Upper lobe of right lung (tissue), 1 donor: Measurements from ENCODE around the gene ANXA8. TPM values are rescaled to one million over a fixed set of nuclear protein-coding genes. Genes with fewer than 3 reads are reported as not detected.

ENCODE experiments used
- ATAC-seq: fragments of 200-7000 bp; cut with Tn5 transposase; one replicate; pipeline ENCODE4 v1.9.1; 2020; ENCODE audit warnings: mild to moderate bottlenecking, moderate library complexity
- DNase-seq: peaks from one replicate; pipeline ENCODE4 v3.0.0-alpha.2; 2020
- H3K27ac ChIP-seq: fragments of 200-600 bp; one replicate; pipeline ENCODE4 v1.8.0; 2022
- H3K27me3 ChIP-seq: fragments of 200-600 bp; one replicate; pipeline ENCODE4 v1.8.0; 2022; ENCODE audit warnings: mild to moderate bottlenecking
- H3K36me3 ChIP-seq: fragments of 200-600 bp; one replicate; pipeline ENCODE4 v1.8.0; 2022
- H3K4me1 ChIP-seq: fragments of 200-600 bp; one replicate; pipeline ENCODE4 v1.8.0; 2022
- H3K4me3 ChIP-seq: fragments of 200-600 bp; one replicate; pipeline ENCODE4 v1.8.0; 2022; ENCODE audit warnings: mild to moderate bottlenecking
- H3K9me3 ChIP-seq: fragments of 200-600 bp; one replicate; pipeline ENCODE4 v1.8.0; 2022
- intact Hi-C: fragments of 100-400 bp; cut with DNase I; formaldehyde crosslinking; loops from one replicate; pipeline ENCODE4 v1.11.0; 2022
- total RNA-seq: library from RNA; stranded (reverse); fragmentation: NEBNext Ultra II Directional; extraction: Animal tissue kit (Norgen Biotek cat#: 25700); gene quantifications from one replicate; pipeline ENCODE4 v1.2.1, GENCODE V29; 2021
- TF ChIP-seq, protein P1 (sequence below): fragments of 200-600 bp; IDR thresholded peaks from one replicate; pipeline ENCODE4 v1.8.0; 2022; ENCODE audit warnings: antibody characterized with exemption
- donor health status: DM: no; HTN: yes; CAD: no; lungs with severe emphysema.

The ANXA8 gene
- total RNA-seq, 1 donor from 2014 or later, result 39.5 TPM

DNA sequence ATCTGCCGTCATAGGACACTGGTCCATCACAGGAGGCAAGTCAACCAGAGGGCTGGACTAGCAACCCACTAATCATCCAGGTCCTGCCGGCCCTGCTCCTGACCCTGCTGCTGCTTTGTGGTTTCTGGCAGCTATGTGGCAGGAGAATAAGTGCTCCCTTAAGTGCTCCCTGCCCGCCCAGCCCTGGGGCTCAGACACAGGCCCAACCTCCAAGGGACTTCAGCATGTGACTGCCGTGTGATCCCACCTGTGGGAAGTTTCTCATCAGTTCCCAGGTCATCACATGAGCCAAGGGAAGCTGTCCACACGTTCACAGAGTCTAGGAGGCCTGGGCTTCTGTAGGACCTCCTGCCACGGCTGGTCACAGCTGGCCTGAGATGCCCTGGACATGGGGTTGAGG, 65.6 kb downstream of the ANXA8 start:
- DNase-seq, result peak; percentile 40
- TF ChIP-seq, protein P1, sequence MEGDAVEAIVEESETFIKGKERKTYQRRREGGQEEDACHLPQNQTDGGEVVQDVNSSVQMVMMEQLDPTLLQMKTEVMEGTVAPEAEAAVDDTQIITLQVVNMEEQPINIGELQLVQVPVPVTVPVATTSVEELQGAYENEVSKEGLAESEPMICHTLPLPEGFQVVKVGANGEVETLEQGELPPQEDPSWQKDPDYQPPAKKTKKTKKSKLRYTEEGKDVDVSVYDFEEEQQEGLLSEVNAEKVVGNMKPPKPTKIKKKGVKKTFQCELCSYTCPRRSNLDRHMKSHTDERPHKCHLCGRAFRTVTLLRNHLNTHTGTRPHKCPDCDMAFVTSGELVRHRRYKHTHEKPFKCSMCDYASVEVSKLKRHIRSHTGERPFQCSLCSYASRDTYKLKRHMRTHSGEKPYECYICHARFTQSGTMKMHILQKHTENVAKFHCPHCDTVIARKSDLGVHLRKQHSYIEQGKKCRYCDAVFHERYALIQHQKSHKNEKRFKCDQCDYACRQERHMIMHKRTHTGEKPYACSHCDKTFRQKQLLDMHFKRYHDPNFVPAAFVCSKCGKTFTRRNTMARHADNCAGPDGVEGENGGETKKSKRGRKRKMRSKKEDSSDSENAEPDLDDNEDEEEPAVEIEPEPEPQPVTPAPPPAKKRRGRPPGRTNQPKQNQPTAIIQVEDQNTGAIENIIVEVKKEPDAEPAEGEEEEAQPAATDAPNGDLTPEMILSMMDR, result no peak
- Histone ChIP-seq H3K27me3 (no peaks in the 10 kb centered on the region), H3K27ac (no peak overlapping the region), H3K36me3 (no peaks in the 10 kb centered on the region), H3K9me3 (no peaks in the 10 kb centered on the region), H3K4me1 (no peaks in the 10 kb centered on the region), H3K4me3 (no peak overlapping the region)
- intact Hi-C loops, result no loop called here
- ATAC-seq, result no peak

Other genes with a start within 250 kb of the ANXA8 start
- 16.8 TPM for gene GDF10, start 183.9 kb downstream of the ANXA8 start, total RNA-seq
- not detected for gene GDF2, start 161.7 kb downstream of the ANXA8 start, total RNA-seq
- not detected for gene RBP3, start 135.8 kb downstream of the ANXA8 start, total RNA-seq
- gene ZNF488, start 99.8 kb downstream of the ANXA8 start, total RNA-seq, result 0.41 TPM
- not detected for gene FAM25G, start 7.6 kb upstream of the ANXA8 start, total RNA-seq
- 6.0 TPM for gene AGAP9, start 39.5 kb upstream of the ANXA8 start, total RNA-seq